SK-N-SH (cell line): ENCODE measurements around the gene GLRA3. TPM values are rescaled to one million over a fixed set of nuclear protein-coding genes. Genes with fewer than 3 reads are reported as not detected.

Experiments used
- CTCF ChIA-PET: fragments of 300-600, 350-600 bp; formaldehyde crosslinking; extraction: SDS; loops from one replicate; lab custom pipeline; 2021; lab: Yijun Ruan, JAX
- POLR2A ChIA-PET: fragments of 350-600 bp; sonication (Branson Sonifier 250); formaldehyde crosslinking; extraction: SDS; loops from one replicate; lab custom pipeline; 2020; ENCODE audit warnings: antibody characterized with exemption, inconsistent platforms; lab: Yijun Ruan, JAX
- DNase-seq: peaks from one replicate; pipeline ENCODE4 v3.0.0; 2012
- H2AFZ ChIP-seq: fragments of 200-600 bp; sonication (generic); 2 replicates; pipeline ENCODE4 v1.8.1; 2016; ENCODE audit warnings: antibody characterized with exemption, mild to moderate bottlenecking, low read depth
- H3F3A ChIP-seq: fragments of 200-600 bp; sonication (generic); replicated peaks from 2 replicates; pipeline ENCODE3; 2016; ENCODE audit warnings: antibody characterized with exemption, mild to moderate bottlenecking; ENCODE audit not compliant: insufficient read depth
- H3K27ac ChIP-seq, 2 experiments: fragments of 200-500 bp in 1 of 2; fragments of 200-600 bp in 1 of 2; sonication (Bioruptor generic) in 1 of 2; sonication (generic), shearing (Covaris generic) in 1 of 2; 2 replicates each; pipeline versions ENCODE4 v1.5.1 to v1.6.1; 2014 to 2016; ENCODE audit warnings: low read depth in 2 of 2, inconsistent platforms in 1 of 2, low read length in 1 of 2, mild to moderate bottlenecking in 1 of 2, mixed read lengths in 1 of 2
- H3K27me3 ChIP-seq: fragments of 200-600 bp; sonication (generic), shearing (Covaris generic); 2 replicates; pipeline ENCODE4 v1.6.1; 2016; ENCODE audit warnings: mixed run types; ENCODE audit not compliant: insufficient read depth
- H3K36me3 ChIP-seq, 2 experiments: fragments of 200-500 bp in 1 of 2; fragments of 200-600 bp in 1 of 2; sonication (Bioruptor generic) in 1 of 2; sonication (generic) in 1 of 2; replicated peaks in 1 of 2; 2 replicates each; pipeline versions ENCODE3 to v1.5.1; 2014 to 2016; ENCODE audit warnings: low read length in 1 of 2, mild to moderate bottlenecking in 1 of 2; ENCODE audit not compliant: insufficient read depth in 2 of 2, control insufficient read depth in 1 of 2
- H3K4me1 ChIP-seq, 2 experiments: fragments of 200-500 bp in 1 of 2; fragments of 200-600 bp in 1 of 2; sonication (Bioruptor generic) in 1 of 2; sonication (generic), shearing (Covaris generic) in 1 of 2; 2 replicates each; pipeline versions ENCODE4 v1.5.1 to v1.6.1; 2014 to 2016; ENCODE audit warnings: low read depth in 1 of 2, low read length in 1 of 2, mixed run types in 1 of 2; ENCODE audit not compliant: insufficient read depth in 2 of 2, control insufficient read depth in 1 of 2
- H3K4me2 ChIP-seq: fragments of 200-600 bp; sonication (generic), shearing (Covaris generic); 2 replicates; pipeline ENCODE4 v1.6.1; 2017; ENCODE audit warnings: mixed run types
- H3K4me3 ChIP-seq, 2 experiments: fragments of 200-500 bp in 1 of 2; fragments of 200-600 bp in 1 of 2; sonication (Bioruptor generic) in 1 of 2; sonication (generic), shearing (Covaris generic) in 1 of 2; 2 replicates each; pipeline versions ENCODE4 v1.5.1 to v1.8.1; 2014 to 2016; ENCODE audit warnings: low read depth in 2 of 2, inconsistent platforms in 1 of 2, low read length in 1 of 2, mild to moderate bottlenecking in 1 of 2, mixed read lengths in 1 of 2, moderate library complexity in 1 of 2
- H3K79me2 ChIP-seq: fragments of 200-600 bp; sonication (generic); 2 replicates; pipeline ENCODE4 v1.8.1; 2017; ENCODE audit warnings: mild to moderate bottlenecking; ENCODE audit not compliant: insufficient read depth
- H3K9ac ChIP-seq: fragments of 200-600 bp; sonication (generic); 2 replicates; pipeline ENCODE4 v1.6.1; 2017; ENCODE audit warnings: mixed run types
- H3K9me2 ChIP-seq: fragments of 200-600 bp; sonication (generic); 2 replicates; pipeline ENCODE4 v1.6.1; 2017; ENCODE audit warnings: mixed run types
- H3K9me3 ChIP-seq: fragments of 200-600 bp; sonication (generic); 2 replicates; pipeline ENCODE4 v1.6.1; 2017; ENCODE audit warnings: mixed run types, mild to moderate bottlenecking, moderate library complexity
- H4K20me1 ChIP-seq: fragments of 200-600 bp; sonication (generic); 2 replicates; pipeline ENCODE4 v1.6.1; 2017; ENCODE audit warnings: mild to moderate bottlenecking, mixed run types; ENCODE audit not compliant: insufficient read depth
- CHD2 ChIP-seq: fragments of 150-350 bp; IDR thresholded peaks from 2 replicates; pipeline ENCODE4 v1.6.1; 2018; ENCODE audit warnings: low read length; ENCODE audit not compliant: partially characterized antibody
- ELF1 ChIP-seq: IDR thresholded peaks from 2 replicates; pipeline ENCODE4 v1.4.0; 2012
- FOSL2 ChIP-seq: IDR thresholded peaks from 2 replicates; pipeline ENCODE4 v1.4.0; 2012; ENCODE audit warnings: low read depth, mild to moderate bottlenecking, moderate library complexity, borderline replicate concordance
- FOXJ3 ChIP-seq: sonication (generic); formaldehyde crosslinking; IDR thresholded peaks from 2 replicates; pipeline ENCODE4 v1.5.1; 2020; ENCODE audit warnings: mild to moderate bottlenecking, missing genetic modification reagents
- GABPA ChIP-seq: IDR thresholded peaks from 2 replicates; pipeline ENCODE4 v1.4.0; 2012; ENCODE audit warnings: low read depth, mild to moderate bottlenecking
- GATA2 ChIP-seq: sonication (generic); formaldehyde crosslinking; IDR thresholded peaks from 2 replicates; pipeline ENCODE4 v1.5.0; 2020; ENCODE audit warnings: mild to moderate bottlenecking, missing genetic modification reagents
- JUND ChIP-seq: IDR thresholded peaks from 2 replicates; pipeline ENCODE4 v1.4.0; 2012
- MEF2A ChIP-seq: IDR thresholded peaks from 2 replicates; pipeline ENCODE4 v1.4.0; 2012; ENCODE audit warnings: low read depth, borderline replicate concordance
- NFIC ChIP-seq: IDR thresholded peaks from 2 replicates; pipeline ENCODE4 v1.4.0; 2012; ENCODE audit warnings: borderline replicate concordance
- RCOR1 ChIP-seq: fragments of 150-350 bp; IDR thresholded peaks from 2 replicates; pipeline ENCODE4 v1.6.1; 2017; ENCODE audit warnings: antibody characterized with exemption, low read length
- REST ChIP-seq: IDR thresholded peaks from 2 replicates; pipeline ENCODE4 v1.6.1; 2012; ENCODE audit warnings: mild to moderate bottlenecking, low read depth, low read length, moderate library complexity
- RFX5 ChIP-seq: IDR thresholded peaks from 2 replicates; pipeline ENCODE4 v1.6.1; 2012; ENCODE audit warnings: mild to moderate bottlenecking, improper control_type of control experiment, low read length
- RXRA ChIP-seq: IDR thresholded peaks from 2 replicates; pipeline ENCODE4 v1.4.0; 2012; ENCODE audit warnings: low read depth, mild to moderate bottlenecking, borderline replicate concordance
- SMC3 ChIP-seq: IDR thresholded peaks from 2 replicates; pipeline ENCODE4 v1.6.1; 2012; ENCODE audit warnings: low read depth, low read length, improper control_type of control experiment
- TAF1 ChIP-seq: IDR thresholded peaks from 2 replicates; pipeline ENCODE4 v1.6.1; 2012; ENCODE audit warnings: low read depth, mild to moderate bottlenecking, low read length, moderate library complexity, borderline replicate concordance
- USF1 ChIP-seq: IDR thresholded peaks from 2 replicates; pipeline ENCODE4 v1.4.0; 2012; ENCODE audit warnings: low read depth, borderline replicate concordance
- USF2 ChIP-seq: fragments of 150-350 bp; IDR thresholded peaks from 2 replicates; pipeline ENCODE4 v1.6.1; 2017; ENCODE audit warnings: antibody characterized with exemption, low read length, low read depth, borderline replicate concordance
- WGBS: methylation state at CpG from one replicate; pipeline ENCODE4 v1.1.6; 2017; ENCODE audit warnings: low lambda C conversion rate; 5-methylcytosine and 5-hydroxymethylcytosine counted together
- polyA plus RNA-seq, 3 experiments: library from polyadenylated mRNA; depleted of rRNA; stranded (reverse); fragments of >200 nt; gene quantifications; 2 replicates each; pipeline ENCODE4 v1.2.3, GENCODE V29; 2012

Gene GLRA3
- polyA plus RNA-seq, 1 of the 3 experiments (the other 2 are of a cell fraction): not detected

GRCh38 chr4:174707051-174707676, 121.9 kb downstream of the GLRA3 start:
- Histone ChIP-seq H3K4me3 (no peak overlapping the region), H4K20me1 (no peaks in the 10 kb centered on the region), H3K4me2 (no peak overlapping the region), H2AFZ (no peak overlapping the region), H3K9me2 (no peaks in the 10 kb centered on the region), H3K79me2 (no peaks in the 10 kb centered on the region), H3K9ac (no peak overlapping the region), H3K9me3 (no peaks in the 10 kb centered on the region), H3K27me3 (no peaks in the 10 kb centered on the region; the same call in 1 of the 2 replicates), H3K27ac (no peak overlapping the region), H3F3A (no peaks in the 10 kb centered on the region), H3K36me3 (no peaks in the 10 kb centered on the region), H3K4me1 (no peaks in the 10 kb centered on the region)
- TF ChIP-seq RCOR1 (no peak), FOXJ3 (CRISPR knock-in tag) (no peak), CHD2 (no peak)
- WGBS: 21% methylated on average over 4 of the region's 4 CpGs
- ChIA-PET POLR2A (no interaction called here), CTCF (no interaction called here)
- DNase-seq: no peak

DNA sequence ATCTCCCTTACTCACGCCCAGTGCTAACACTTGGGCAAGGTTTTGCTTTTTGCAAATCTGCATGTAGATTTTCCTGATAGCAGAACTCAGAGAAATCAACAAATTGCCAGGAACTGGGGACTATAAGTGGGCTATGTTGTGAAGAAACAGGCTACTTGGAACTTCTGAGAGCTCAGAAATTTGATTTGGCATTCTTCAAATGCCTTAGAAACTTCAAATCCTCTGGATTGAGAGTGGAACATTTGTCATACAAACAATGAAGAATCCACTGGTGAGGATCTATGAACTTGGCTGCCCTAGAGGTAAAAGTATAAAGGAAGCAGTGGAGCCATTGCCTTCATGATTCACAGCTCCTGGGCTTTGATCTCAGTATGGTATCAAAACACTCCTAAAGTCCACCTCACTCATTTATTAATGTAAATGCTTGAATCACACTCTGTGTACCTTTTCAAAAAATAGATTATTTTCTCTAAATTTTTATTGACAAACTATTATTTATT, 126.0 kb downstream of the GLRA3 start:
- WGBS: 44% methylated on average over 1 of the region's 1 CpG

DNA sequence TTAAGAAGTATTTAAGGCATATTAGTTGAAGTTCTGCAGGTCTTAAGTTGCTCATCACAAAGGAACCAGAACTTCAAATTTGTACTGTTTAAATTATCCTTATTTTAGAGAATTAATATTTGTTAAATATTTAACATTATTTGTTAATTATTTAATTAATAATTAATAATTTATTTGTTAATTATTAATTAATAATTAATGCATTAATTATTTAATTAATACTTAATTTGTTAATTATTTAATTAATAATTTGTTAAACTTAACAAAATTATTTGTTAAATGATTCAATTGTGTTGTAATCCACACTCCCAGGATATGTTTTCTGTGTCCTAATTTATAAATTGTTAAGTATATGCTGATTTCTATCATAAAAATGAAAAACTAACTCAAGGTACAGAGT, 129.4 kb downstream of the GLRA3 start:
- Histone ChIP-seq H3F3A (no peaks in the 10 kb centered on the region), H3K79me2 (no peaks in the 10 kb centered on the region), H3K4me2 (no peak overlapping the region), H3K27ac (no peak overlapping the region), H2AFZ (no peak overlapping the region), H4K20me1 (no peaks in the 10 kb centered on the region), H3K27me3 (no peaks in the 10 kb centered on the region), H3K36me3 (no peaks in the 10 kb centered on the region), H3K9me2 (no peaks in the 10 kb centered on the region), H3K4me3 (no peak overlapping the region), H3K9me3 (no peaks in the 10 kb centered on the region), H3K9ac (no peak overlapping the region), H3K4me1 (no peaks in the 10 kb centered on the region)
- no peak for DNase-seq
- ChIA-PET CTCF (interaction anchor here (0.6 to 2.2 kb wide), 3 partner anchors 14 to 129 kb away, joined by 3 to 16 read pairs (median 3); no protein-coding TSS in a partner anchor), POLR2A (no interaction called here)
- TF ChIP-seq FOXJ3 (CRISPR knock-in tag): no peak
- TF ChIP-seq SMC3: no peak
- no peak for TF ChIP-seq RXRA
- TF ChIP-seq MEF2A: no peak
- no peak for TF ChIP-seq RCOR1
- TF ChIP-seq USF2: no peak
- TF ChIP-seq REST: no peak
- TF ChIP-seq NFIC: no peak
- no peak for TF ChIP-seq GABPA
- TF ChIP-seq CHD2: no peak
- TF ChIP-seq RFX5: no peak
- no peak for TF ChIP-seq FOSL2
- TF ChIP-seq JUND: no peak

More for the DNA sequence above, 126.0 kb downstream of the GLRA3 start:
- Histone ChIP-seq H3K9me3 (no peaks in the 10 kb centered on the region), H3K4me2 (no peak overlapping the region), H4K20me1 (no peaks in the 10 kb centered on the region), H3K27ac (no peak overlapping the region), H3F3A (no peaks in the 10 kb centered on the region), H3K9me2 (no peaks in the 10 kb centered on the region), H3K9ac (no peak overlapping the region), H3K27me3 (no peaks in the 10 kb centered on the region), H3K79me2 (no peaks in the 10 kb centered on the region), H3K4me1 (no peaks in the 10 kb centered on the region), H2AFZ (no peak overlapping the region), H3K36me3 (no peaks in the 10 kb centered on the region), H3K4me3 (no peak overlapping the region)
- TF ChIP-seq TAF1 (no peak), USF1 (no peak), RXRA (no peak), ELF1 (no peak), GATA2 (CRISPR knock-in tag) (no peak)
- POLR2A ChIA-PET: no interaction called here
- no peak for DNase-seq
- CTCF ChIA-PET: interaction anchor here (0.8 kb wide), 1 partner anchor 338 kb away, joined by 3 read pairs; no protein-coding TSS in a partner anchor
